Measurements from ENCODE around the gene RNU6-8. TPM values are rescaled to one million over a fixed set of nuclear protein-coding genes. Genes with fewer than 3 reads are reported as not detected.

Gene RNU6-8
- total RNA-seq, 3 donors from 2014 or later: not detected

DNA sequence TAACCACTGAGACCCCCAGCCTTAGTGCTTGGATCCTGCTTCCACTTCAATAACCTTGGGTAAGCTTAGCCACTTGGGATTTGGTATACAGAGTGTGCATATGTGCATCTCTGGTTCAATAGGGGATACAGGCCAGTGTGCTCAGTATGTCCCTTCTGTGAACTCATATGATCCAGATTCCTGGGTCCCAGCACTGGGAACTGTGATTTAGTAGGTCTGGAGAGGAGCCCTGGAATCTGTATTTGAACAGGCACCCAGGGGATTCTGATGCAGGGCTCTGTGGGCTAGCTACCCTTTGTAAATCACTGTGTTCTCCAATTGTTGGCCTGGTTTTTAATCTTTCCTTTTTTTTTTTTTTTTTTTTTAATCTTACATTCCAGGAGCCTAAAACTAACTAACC, 9.8 kb upstream of the RNU6-8 start:
- no peak for TF ChIP-seq CTCF (IDR thresholded peaks at IDR 0.05)
- Histone ChIP-seq H3K36me3 (ENCODE audit: low read depth) (no peaks in the 10 kb centered on the region), H3K4me3 (no peak overlapping the region), H3K9me3 (no peaks in the 10 kb centered on the region), H3K4me1 (ENCODE audit: low read depth) (no peaks in the 10 kb centered on the region)
- DNase-seq: no peak
- no peak for ATAC-seq
- intact Hi-C loops (cut with DNase I, micrococcal nuclease): no loop called here

- H3K4me3 ChIP-seq: no peak overlapping the region
- DNase-seq (no peak), ATAC-seq (no peak)
- no peak for TF ChIP-seq CTCF (IDR thresholded peaks at IDR 0.05)
- no peaks in the 10 kb centered on the region for H3K36me3 ChIP-seq (ENCODE audit: low read depth)
- intact Hi-C loops (cut with DNase I, micrococcal nuclease): no loop called here
- no peaks in the 10 kb centered on the region for H3K4me1 ChIP-seq (ENCODE audit: low read depth)
- no peaks in the 10 kb centered on the region for H3K9me3 ChIP-seq
These were observed 8.0 kb upstream of the RNU6-8 start for GRCh38 chr14:32211068-32211404.

- Histone ChIP-seq H3K36me3 (ENCODE audit: low read depth) (no peaks in the 10 kb centered on the region), H3K4me3 (no peak overlapping the region), H3K4me1 (ENCODE audit: low read depth) (no peaks in the 10 kb centered on the region), H3K9me3 (no peaks in the 10 kb centered on the region)
- TF ChIP-seq CTCF (IDR thresholded peaks at IDR 0.05): no peak
- ATAC-seq (no peak), DNase-seq (no peak)
- intact Hi-C loops (cut with DNase I, micrococcal nuclease): no loop called here
These were observed 6.4 kb upstream of the RNU6-8 start for GRCh38 chr14:32209471-32209870.

GRCh38 chr14:32208490-32208889, 5.4 kb upstream of the RNU6-8 start:
- Histone ChIP-seq H3K4me3 (no peak overlapping the region), H3K9me3 (no peaks in the 10 kb centered on the region), H3K36me3 (ENCODE audit: low read depth) (no peaks in the 10 kb centered on the region), H3K4me1 (ENCODE audit: low read depth) (no peaks in the 10 kb centered on the region)
- no peak for TF ChIP-seq CTCF (IDR thresholded peaks at IDR 0.05)
- no peak for DNase-seq
- ATAC-seq: no peak
- intact Hi-C loops (cut with DNase I, micrococcal nuclease): no loop called here

DNA sequence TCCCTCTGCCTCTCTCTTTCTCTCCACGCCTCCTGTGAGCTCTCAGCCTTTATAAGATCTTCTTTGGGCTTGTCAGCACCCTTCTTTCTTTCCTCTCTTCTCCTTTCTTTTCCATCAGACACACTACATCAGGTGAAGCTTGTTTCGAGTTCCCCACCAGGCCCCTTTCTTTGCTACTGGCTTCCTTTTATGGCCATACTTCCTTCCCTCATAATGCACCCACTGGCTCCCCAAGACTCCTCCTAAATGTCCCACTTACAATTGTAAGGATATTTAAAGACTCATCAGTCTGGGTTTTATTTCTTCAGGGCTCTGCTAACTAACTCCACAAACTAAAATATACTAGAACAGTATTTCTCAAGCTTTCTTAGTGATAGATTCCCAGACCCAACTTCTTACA, 3.5 kb upstream of the RNU6-8 start:
- H3K4me3 ChIP-seq: no peak overlapping the region
- H3K36me3 ChIP-seq (ENCODE audit: low read depth): no peaks in the 10 kb centered on the region
- no peak for ATAC-seq
- TF ChIP-seq CTCF (IDR thresholded peaks at IDR 0.05): no peak
- H3K9me3 ChIP-seq: no peaks in the 10 kb centered on the region
- H3K4me1 ChIP-seq (ENCODE audit: low read depth): peaks cover 7% of the 10 kb centered on the region
- intact Hi-C loops (cut with DNase I, micrococcal nuclease): no loop called here
- DNase-seq: no peak

DNA sequence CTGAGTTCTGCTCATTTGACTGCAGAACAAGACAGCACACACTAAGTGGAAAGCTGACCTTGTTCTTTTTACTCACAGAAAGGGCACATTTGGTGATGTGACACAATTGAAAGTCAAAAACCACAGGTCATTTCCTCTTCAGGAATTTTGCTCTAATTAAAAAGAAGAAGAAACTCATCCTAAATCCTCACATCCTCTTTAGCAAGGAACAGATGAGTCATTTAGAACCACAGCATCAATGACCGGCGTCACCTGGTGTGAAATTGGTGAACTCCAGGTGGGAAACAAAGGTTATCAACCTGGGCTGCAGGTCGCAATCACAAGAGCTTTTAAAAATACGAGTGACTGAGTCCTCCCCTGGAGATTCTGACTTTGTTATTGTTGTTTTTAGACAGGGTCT, 2.9 kb upstream of the RNU6-8 start:
- TF ChIP-seq CTCF (IDR thresholded peaks at IDR 0.05): no peak
- peak in 1 of 3 donors; percentile 11 for DNase-seq

More for the DNA sequence above, 2.9 kb upstream of the RNU6-8 start:
- intact Hi-C loops (cut with DNase I, micrococcal nuclease): no loop called here
- no peaks in the 10 kb centered on the region for H3K36me3 ChIP-seq (ENCODE audit: low read depth)
- H3K4me3 ChIP-seq: no peak overlapping the region
- H3K9me3 ChIP-seq: no peaks in the 10 kb centered on the region
- no peak for ATAC-seq
- H3K4me1 ChIP-seq (ENCODE audit: low read depth): peaks cover 7% of the 10 kb centered on the region

Data from mucosa of descending colon (tissue), 3 donors.